Stimulated activated CD4-positive, alpha-beta T cell treated with anti-CD3 and anti-CD28 coated beads, Interleukin-2, amount 100 ng/mL, for 48 hours (primary cell): Measurements from ENCODE around the gene UVRAG.

ENCODE experiments used
- DNase-seq, 2 donors: peaks; one replicate each; pipeline ENCODE4 v3.0.0-alpha.2; 2020

Gene UVRAG

GRCh38 chr11:76176463-76176862 is 361.5 kb downstream of the UVRAG start:
- DNase-seq, result no peak

- DNase-seq, result no peak
These were observed 362.3 kb downstream of the UVRAG start for GRCh38 chr11:76177250-76177686.

GRCh38 chr11:76179147-76179546 is 364.1 kb downstream of the UVRAG start:
- DNase-seq, result no peak

- DNase-seq, result no peak
These were observed 366.4 kb downstream of the UVRAG start for GRCh38 chr11:76181371-76181770.

- DNase-seq, result no peak
These were observed 369.6 kb downstream of the UVRAG start for GRCh38 chr11:76184551-76184993.

GRCh38 chr11:76185511-76185910 is 370.5 kb downstream of the UVRAG start:
- DNase-seq, result no peak

GRCh38 chr11:76185931-76186401 is 371.0 kb downstream of the UVRAG start:
- DNase-seq, result no peak

- no peak for DNase-seq
These were observed 371.8 kb downstream of the UVRAG start for GRCh38 chr11:76186776-76187279.

- DNase-seq, result no peak
These were observed 373.9 kb downstream of the UVRAG start for GRCh38 chr11:76188873-76189272.

- no peak for DNase-seq
These were observed 374.7 kb downstream of the UVRAG start for GRCh38 chr11:76189682-76190081.

- DNase-seq, result no peak
These were observed 375.4 kb downstream of the UVRAG start for GRCh38 chr11:76190376-76190775.
